ENCODE data around the gene IQCK.

Gene IQCK

DNA sequence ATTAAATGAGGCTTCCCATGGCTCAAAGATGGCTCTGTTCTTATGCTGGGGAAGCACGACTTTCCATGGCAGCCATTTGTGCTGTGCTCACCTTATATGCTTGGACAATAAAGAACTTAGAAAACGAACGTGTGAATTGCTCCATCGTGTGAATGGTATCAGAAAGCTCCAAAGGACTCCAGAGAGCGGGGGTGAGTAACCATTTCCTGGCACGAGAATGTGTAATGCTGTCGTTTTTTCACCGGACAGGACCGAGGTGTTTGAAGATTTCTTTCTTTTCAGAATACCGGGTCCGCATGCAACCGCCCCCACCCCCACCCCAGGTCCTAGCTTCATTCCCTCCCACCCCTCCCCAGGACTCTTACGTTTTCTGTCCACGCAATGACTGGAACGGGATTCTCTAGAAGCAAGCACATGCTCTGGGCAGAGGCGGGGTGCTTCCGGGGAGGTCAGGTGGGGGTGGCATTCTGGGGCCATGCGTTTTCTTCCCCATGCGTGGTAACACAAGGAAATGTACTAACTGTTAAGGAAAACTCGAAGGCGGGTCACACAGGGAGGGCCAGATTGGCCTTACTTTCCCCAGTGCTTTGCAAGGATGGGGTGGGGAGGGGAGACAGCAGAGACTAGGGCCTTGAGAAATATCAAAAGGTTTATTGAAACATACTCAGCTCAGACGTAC is 140.4 kb downstream of the IQCK start:
- DNase-seq (ENCODE audit: low read depth in 2 of 2, low spot score in 1 of 2), result no peak

GRCh38 chr16:19859166-19859565 is 141.1 kb downstream of the IQCK start:
- DNase-seq (ENCODE audit: low read depth in 2 of 2, low spot score in 1 of 2), result no peak

- no peak for DNase-seq (ENCODE audit: low read depth in 2 of 2, low spot score in 1 of 2)
Observed at GRCh38 chr16:19859603-19860002, 141.5 kb downstream of the IQCK start.

DNA sequence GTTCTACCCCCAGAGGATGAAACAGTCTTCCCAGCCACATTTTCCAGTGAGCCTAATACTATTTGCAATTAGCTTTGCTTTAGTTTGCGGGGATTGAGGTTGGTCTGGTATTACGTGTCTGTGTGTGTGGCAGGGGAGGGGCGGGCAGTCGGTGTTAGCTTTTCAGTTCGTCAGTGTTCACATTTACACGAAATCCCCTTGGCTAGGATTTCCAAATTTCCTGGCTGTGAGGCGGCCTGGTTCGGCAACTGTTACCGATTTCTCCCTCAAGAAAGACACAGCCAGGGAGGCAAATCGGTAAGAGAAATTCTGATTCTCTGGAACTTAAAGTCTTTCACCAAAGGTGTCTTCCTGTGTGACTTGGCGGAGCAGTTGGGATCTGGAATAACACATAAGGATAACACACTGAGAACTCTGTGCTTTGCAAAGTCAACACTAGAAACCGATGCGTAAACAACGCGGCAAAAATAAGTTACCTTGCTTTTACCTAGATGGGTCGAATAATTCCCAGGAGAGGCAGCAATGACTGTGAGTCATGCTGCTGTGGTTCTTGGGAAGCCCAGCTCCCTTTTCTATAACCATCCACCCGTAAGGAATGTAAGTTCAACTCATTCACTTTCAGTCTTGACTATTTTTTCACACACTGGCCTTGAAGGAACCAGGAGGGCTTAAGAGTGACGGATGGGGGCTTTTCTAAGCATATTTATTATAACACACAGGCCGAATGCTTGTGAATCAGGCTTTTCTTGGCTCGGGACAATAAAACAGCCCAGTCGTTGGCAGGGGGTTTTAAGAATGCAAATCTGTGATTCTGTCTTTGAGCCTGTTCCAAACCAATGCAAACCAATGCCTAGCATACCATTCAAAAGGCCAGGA is 142.3 kb downstream of the IQCK start:
- DNase-seq (ENCODE audit: low read depth in 2 of 2, low spot score in 1 of 2), result no peak

GRCh38 chr16:19861133-19861532 is 143.1 kb downstream of the IQCK start:
- no peak for DNase-seq (ENCODE audit: low read depth in 2 of 2, low spot score in 1 of 2)

DNA sequence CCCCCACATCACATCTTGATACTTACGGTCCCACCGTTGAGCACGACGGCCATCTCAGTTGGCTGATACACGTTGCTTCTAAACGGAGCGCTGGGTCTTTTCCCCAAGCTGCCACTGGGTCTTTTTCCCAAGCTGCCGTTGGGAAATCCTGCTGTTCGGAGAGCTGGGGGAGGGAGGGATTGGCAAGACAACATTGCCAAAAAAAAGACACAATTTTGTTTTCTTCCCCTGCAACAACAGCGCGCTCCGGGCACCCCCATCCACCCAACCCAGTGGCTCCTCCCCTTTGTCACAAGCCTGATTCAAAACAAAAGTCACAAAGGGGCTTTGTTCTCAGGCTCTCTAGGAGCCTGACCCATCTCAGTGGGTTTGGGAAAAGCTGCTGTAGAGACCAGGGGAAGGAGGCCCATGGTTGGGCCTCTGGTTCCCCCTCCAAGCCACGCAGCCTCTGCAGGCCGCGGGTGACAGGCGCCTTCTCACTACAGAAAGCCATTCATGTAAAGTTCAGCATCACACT is 143.8 kb downstream of the IQCK start:
- DNase-seq (ENCODE audit: low read depth in 2 of 2, low spot score in 1 of 2), result no peak

DNA sequence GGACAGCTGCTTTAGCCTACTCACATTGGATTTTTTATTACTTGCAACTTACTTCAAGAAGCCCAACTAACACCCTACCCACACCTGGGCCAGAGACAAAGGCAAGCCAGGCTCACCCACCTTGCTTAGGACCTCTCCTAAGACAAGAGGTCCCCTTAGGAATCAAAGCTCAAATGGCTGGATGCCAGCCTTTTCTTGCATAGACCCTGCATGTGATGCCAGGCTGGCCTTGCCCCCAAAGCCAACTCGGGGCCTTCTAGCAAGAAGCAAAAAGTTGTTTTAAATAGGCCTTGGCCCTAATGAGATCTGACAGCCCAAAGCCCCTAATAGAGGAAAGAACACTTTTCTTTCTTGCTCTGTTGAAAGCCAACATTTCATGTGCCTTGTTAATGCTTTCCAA is 145.9 kb downstream of the IQCK start:
- DNase-seq (ENCODE audit: low read depth in 2 of 2, low spot score in 1 of 2), result no peak

GRCh38 chr16:19864566-19864965 is 146.5 kb downstream of the IQCK start:
- no peak for DNase-seq (ENCODE audit: low read depth in 2 of 2, low spot score in 1 of 2)

DNA sequence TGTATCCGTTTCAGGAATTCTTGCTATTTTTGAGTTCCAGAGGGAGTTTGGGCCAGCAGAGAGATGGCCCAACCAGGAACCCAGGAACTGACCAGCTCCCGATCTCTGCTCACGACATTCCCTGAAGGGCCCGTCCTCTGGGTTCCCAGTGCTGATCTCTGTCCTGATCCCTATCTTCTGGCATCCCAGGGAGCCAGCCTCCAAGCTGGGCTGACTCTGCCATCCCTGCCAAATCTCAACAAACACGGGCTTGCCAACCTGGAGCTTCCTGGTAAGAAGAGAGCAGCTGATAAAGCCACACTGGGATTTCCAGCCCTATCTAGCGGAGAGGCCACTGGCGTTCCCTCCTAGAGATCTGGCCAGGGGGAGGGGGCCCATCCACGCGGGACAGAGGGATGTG is 150.3 kb downstream of the IQCK start:
- DNase-seq (ENCODE audit: low read depth in 2 of 2, low spot score in 1 of 2), result no peak

DNA sequence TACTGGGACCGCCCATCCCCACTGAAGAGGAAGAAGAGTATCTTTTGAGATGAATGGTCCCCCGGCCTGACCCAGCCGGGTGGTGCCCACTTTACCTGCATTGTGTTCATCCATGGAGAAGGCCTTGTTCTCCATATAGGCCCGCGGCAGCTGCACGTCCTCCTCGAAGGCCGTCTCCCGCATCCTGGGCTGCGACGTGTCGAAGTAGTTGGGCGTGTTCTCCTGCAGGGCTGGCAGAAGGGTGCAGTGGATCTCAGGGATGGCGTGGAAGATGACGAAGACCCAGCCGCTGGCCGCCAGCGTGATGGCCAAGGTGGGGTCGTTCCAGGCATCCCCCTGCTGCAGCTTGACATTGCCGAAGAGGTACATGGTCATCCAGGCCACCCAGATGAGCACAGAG is 153.7 kb downstream of the IQCK start:
- no peak for DNase-seq (ENCODE audit: low read depth in 2 of 2, low spot score in 1 of 2)

- DNase-seq (ENCODE audit: low read depth in 2 of 2, low spot score in 1 of 2), result no peak
Observed at GRCh38 chr16:19872179-19872863, 154.2 kb downstream of the IQCK start.

DNA sequence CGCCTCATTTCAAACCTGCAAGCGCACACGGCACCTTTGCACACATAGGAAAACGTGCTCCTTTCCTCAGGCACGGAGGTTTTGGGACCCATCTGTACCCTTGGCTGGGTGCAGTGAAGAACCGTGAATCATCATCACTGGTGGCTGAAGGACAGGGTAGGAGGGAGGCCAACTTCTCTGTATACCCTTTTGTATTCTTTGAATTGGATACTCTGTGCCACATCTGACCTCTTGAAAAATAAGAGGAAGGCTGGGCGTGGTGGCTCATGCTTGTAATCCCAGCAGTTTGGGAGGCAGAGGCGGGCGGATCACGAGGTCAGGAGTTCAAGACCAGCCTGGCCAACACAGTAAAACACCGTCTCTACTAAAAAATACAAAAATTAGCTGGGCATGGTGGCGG is 154.9 kb downstream of the IQCK start:
- DNase-seq (ENCODE audit: low read depth in 2 of 2, low spot score in 1 of 2), result no peak

DNA sequence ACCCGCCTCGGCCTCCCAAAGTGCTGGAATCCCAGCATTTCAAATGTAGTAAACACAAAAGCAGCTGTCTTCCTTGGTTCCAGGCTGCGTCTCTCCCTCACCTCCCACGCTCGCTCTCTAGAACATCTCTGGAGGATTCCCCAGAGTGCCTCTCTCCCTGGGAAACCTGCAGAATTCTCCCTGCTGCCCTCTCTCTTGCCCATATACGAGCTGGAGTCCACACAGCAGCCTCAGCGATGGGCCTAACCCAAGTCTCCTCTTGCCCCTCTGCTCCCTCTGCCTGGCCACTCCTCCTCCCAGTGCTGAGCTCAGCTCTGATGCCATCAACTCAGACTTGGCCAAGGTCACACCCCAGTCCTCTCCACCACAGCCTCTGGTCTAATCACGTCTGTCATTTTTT is 156.0 kb downstream of the IQCK start:
- DNase-seq (ENCODE audit: low read depth in 2 of 2, low spot score in 1 of 2), result no peak

DNA sequence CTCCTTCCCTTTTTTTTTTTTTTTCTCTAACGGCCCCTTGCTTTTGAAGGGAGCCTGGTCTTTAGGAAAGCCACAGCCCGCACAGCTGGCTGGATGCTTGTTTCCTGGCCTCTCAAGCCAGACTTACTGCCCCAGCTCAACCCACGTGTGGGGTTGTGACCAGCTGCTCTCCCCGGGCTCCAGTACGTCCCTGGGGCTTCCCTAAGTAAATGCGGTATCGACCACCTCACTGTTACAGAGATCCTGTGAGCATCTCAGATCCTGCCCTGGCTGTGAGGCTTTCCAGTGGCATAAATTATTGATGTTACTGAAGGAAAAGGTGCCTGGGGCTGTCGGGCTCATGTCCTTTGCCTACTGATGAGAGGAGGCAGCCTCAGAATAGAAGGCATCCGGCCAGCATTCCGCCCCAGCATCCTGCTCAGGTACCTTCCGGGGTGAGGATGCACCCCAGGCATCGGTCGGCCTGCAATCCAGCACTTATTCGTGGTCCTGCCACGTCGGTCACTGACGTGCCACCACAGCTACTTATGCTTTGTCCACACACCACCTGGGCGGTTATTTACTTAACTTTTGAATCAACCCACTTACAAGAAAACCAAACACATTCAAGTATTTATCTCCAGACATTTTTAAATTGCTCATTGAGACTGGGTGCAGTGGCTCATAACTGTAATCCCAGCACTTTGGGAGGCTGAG is 156.9 kb downstream of the IQCK start:
- DNase-seq (ENCODE audit: low read depth in 2 of 2, low spot score in 1 of 2), result no peak

DNA sequence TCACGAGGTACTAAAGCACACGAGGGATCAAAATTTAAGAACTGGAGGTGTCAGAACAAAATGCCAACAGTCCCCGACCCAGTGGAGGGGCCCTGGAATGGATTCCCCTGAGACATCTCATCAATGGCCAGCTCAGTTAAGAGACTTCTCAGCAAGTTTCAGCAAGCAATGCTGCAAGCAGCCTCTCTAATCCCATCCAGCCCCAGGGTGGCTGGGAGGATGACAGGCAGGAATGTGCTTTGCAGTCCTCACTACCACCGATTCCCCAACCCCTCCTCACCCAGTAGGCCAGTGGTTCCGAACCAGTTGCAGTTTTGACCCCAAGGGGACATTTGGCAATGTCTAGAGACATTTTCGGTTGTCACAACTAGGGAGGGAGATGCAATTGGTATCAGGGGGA is 157.8 kb downstream of the IQCK start:
- DNase-seq (ENCODE audit: low read depth in 2 of 2, low spot score in 1 of 2), result no peak

DNA sequence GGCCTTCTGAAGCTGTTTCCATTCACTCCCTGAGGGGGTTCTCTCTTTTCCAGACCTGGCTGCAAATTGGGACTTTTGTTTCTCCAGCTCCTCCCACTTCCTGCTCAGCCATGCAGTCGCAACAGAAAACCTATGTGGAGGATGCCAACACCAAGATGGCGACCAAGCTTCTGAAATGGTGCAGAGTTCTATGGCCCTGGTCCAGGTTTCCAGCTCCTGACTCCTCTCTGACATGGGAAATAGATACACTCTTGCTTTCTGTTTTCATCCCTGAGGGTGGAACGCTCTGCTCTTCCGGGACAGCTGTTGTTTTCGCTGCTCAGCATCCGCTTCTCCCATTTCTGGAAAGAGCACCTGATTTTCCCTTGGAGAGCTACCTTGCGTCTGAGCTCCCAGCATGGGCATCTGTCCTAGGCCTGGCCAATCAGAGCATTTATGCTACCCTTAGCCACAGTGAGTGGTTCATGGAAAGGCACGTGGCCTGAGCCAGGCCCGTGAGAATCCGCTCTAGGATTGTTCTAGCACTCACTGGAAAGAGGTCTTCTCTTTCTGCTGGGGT is 158.5 kb downstream of the IQCK start:
- no peak for DNase-seq (ENCODE audit: low read depth in 2 of 2, low spot score in 1 of 2)

GRCh38 chr16:19878757-19879156 is 160.7 kb downstream of the IQCK start:
- DNase-seq (ENCODE audit: low read depth in 2 of 2, low spot score in 1 of 2), result no peak

- DNase-seq (ENCODE audit: low read depth in 2 of 2, low spot score in 1 of 2), result no peak
Observed at GRCh38 chr16:19879241-19879792, 161.2 kb downstream of the IQCK start.

DNA sequence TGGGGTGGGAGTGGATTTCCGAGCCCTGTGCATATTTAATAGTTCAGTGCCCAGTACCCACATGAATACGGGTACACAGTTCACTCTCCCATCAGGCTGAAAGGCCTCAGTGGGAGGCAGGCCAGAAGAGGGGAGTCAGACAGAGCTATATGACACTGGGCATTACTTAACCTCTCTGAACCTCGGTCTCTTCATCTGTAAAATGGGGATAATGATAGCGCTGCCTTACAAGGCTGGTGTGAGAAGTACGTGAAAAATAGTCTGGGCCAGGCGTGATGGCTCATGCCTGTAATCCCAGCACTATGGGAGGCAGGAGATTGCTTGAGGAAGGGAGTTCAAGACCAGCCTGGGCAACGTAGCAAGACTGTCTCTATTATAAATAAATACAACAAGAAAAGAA is 163.0 kb downstream of the IQCK start:
- DNase-seq (ENCODE audit: low read depth in 2 of 2, low spot score in 1 of 2), result no peak

- no peak for DNase-seq (ENCODE audit: low read depth in 2 of 2, low spot score in 1 of 2)
Observed at GRCh38 chr16:19881783-19882182, 163.7 kb downstream of the IQCK start.

- DNase-seq (ENCODE audit: low read depth in 2 of 2, low spot score in 1 of 2), result no peak
Observed at GRCh38 chr16:19882186-19882585, 164.1 kb downstream of the IQCK start.
